PC-3 (cell line): ENCODE measurements around the gene UBR4.

Experiments used
- CTCF ChIP-seq: fragments of 300-600 bp; sonication (generic); conservative IDR thresholded peaks from 2 replicates; pipeline ENCODE4 v1.5.1; 2017; ENCODE audit warnings: antibody characterized with exemption, low read depth, mild to moderate bottlenecking, low read length
- EZH2 ChIP-seq: fragments of 300-600 bp; sonication (generic); IDR thresholded peaks from one replicate; pipeline ENCODE4 v1.6.1; 2017; ENCODE audit warnings: antibody characterized with exemption, mild to moderate bottlenecking, low read length; ENCODE audit not compliant: unreplicated experiment
- EZH2phosphoT487 ChIP-seq: fragments of 300-600 bp; sonication (generic); IDR thresholded peaks from 2 replicates; pipeline ENCODE4 v1.6.1; 2018; ENCODE audit warnings: mild to moderate bottlenecking, antibody characterized with exemption, low read length, borderline replicate concordance

- TF ChIP-seq CTCF (no peak), EZH2 (no peak), EZH2phosphoT487 (no peak)
These were observed 155.1 kb downstream of the UBR4 start for GRCh38 chr1:19055001-19055400.
